AG04449 (cell line): ENCODE data around the gene BCL2L15.

ENCODE experiments used
- CTCF ChIA-PET: fragments of 350-600 bp; formaldehyde crosslinking; extraction: SDS; loops from one replicate; lab custom pipeline; 2021; ENCODE audit warnings: antibody characterized with exemption; lab: Yijun Ruan, JAX
- POLR2A ChIA-PET: fragments of 400-600, 350-600 bp; formaldehyde crosslinking; extraction: SDS; loops from one replicate; lab custom pipeline; 2020; ENCODE audit warnings: antibody characterized with exemption, inconsistent platforms; lab: Yijun Ruan, JAX
- DNase-seq: peaks from one replicate; pipeline ENCODE4 v3.0.0-alpha.2; 2010; ENCODE audit warnings: low read depth, low spot score
- H3K4me3 ChIP-seq: 2 replicates; pipeline ENCODE4 v1.5.1; 2011; ENCODE audit warnings: low read depth, mild to moderate bottlenecking, control low read depth, low read length
- CTCF ChIP-seq: IDR thresholded peaks from one replicate; pipeline ENCODE4 v1.5.1; 2011; ENCODE audit warnings: mild to moderate bottlenecking, moderate library complexity, low read length, control low read depth, inconsistent platforms; ENCODE audit not compliant: insufficient read depth; ENCODE audit errors: missing control alignments

The BCL2L15 gene

GRCh38 chr1:113887402-113888175 is at the start of gene BCL2L15:
TSS of gene BCL2L15 (minus strand) at chr1:113887581. CDS start at chr1:113887375, 206 bp downstream.
- CTCF ChIA-PET, result no interaction called here
- DNase-seq, result no peak
- H3K4me3 ChIP-seq, result no peak within 1 kb of the TSS
- TF ChIP-seq CTCF, result no peak
- POLR2A ChIA-PET, result no interaction called here

- no peak for DNase-seq
- TF ChIP-seq CTCF, result no peak
- no peak overlapping the region for H3K4me3 ChIP-seq
- ChIA-PET CTCF (interaction anchor here (0.7 kb wide), 1 partner anchor 102 kb away, joined by 4 read pairs; no protein-coding TSS in a partner anchor), POLR2A (no interaction called here)
Measured at GRCh38 chr1:113937146-113937545, 49.8 kb upstream of the BCL2L15 start.

GRCh38 chr1:113935970-113936369 is 48.6 kb upstream of the BCL2L15 start:
- no peak for TF ChIP-seq CTCF
- ChIA-PET CTCF (interaction anchor here (0.9 kb wide), 1 partner anchor 10 kb away, joined by 3 read pairs; no protein-coding TSS in a partner anchor), POLR2A (no interaction called here)
- no peak for DNase-seq
- H3K4me3 ChIP-seq, result no peak overlapping the region

- ChIA-PET CTCF (no interaction called here), POLR2A (no interaction called here)
- H3K4me3 ChIP-seq, result no peak overlapping the region
- no peak for DNase-seq
- no peak for TF ChIP-seq CTCF
Measured at GRCh38 chr1:113935176-113935575, 47.8 kb upstream of the BCL2L15 start.

GRCh38 chr1:113934511-113935055 is 47.2 kb upstream of the BCL2L15 start:
- H3K4me3 ChIP-seq, result no peak overlapping the region
- no peak for TF ChIP-seq CTCF
- ChIA-PET POLR2A (no interaction called here), CTCF (interaction anchor here (0.6 kb wide), 1 partner anchor 19 kb away, joined by 3 read pairs; no protein-coding TSS in a partner anchor)
- DNase-seq, result no peak

GRCh38 chr1:113934006-113934405 is 46.6 kb upstream of the BCL2L15 start:
- no peak for TF ChIP-seq CTCF
- no peak for DNase-seq
- ChIA-PET POLR2A (no interaction called here), CTCF (interaction anchor here (0.6 to 1.3 kb wide), 5 partner anchors 20 to 494 kb away, joined by 3 to 6 read pairs (median 3); no protein-coding TSS in a partner anchor)
- no peak overlapping the region for H3K4me3 ChIP-seq
